Measurements from ENCODE around the gene SEMA3G. TPM values are rescaled to one million over a fixed set of nuclear protein-coding genes. Genes with fewer than 3 reads are reported as not detected.

The SEMA3G gene
- total RNA-seq, 1 experiment from 2014 or later = 1.6 TPM

- TF ChIP-seq, protein P1, sequence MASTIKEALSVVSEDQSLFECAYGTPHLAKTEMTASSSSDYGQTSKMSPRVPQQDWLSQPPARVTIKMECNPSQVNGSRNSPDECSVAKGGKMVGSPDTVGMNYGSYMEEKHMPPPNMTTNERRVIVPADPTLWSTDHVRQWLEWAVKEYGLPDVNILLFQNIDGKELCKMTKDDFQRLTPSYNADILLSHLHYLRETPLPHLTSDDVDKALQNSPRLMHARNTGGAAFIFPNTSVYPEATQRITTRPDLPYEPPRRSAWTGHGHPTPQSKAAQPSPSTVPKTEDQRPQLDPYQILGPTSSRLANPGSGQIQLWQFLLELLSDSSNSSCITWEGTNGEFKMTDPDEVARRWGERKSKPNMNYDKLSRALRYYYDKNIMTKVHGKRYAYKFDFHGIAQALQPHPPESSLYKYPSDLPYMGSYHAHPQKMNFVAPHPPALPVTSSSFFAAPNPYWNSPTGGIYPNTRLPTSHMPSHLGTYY (CRISPR knock-in tag; IDR thresholded peaks at IDR 0.05) = no peak
Observed at GRCh38 chr3:52406791-52407510, 38.0 kb downstream of the SEMA3G start (continued).

GRCh38 chr3:52406231-52406661 lies 38.7 kb downstream of the SEMA3G start:
- no peak overlapping the region for H3K27ac Mint-ChIP-seq
- peaks cover 5% of the 10 kb centered on the region; the same call in 1 of the 2 replicates for H3K4me1 Mint-ChIP-seq
- ChIA-PET CTCF (interaction anchor here (1.7 kb wide), 2 partner anchors 18 to 21 kb away, joined by 5 read pairs; no protein-coding TSS in a partner anchor), POLR2A (no interaction called here)
- peaks cover 50% of the 10 kb centered on the region for H3K36me3 Mint-ChIP-seq
- H3K4me3 Mint-ChIP-seq = no peak overlapping the region
- ATAC-seq (no peak), DNase-seq (ENCODE audit: low spot score) (no peak)
- TF ChIP-seq PRDM15 (CRISPR knock-in tag; IDR thresholded peaks at IDR 0.05) (no peak), SMAD4 (CRISPR knock-in tag; IDR thresholded peaks at IDR 0.05) (no peak), TCF7 (CRISPR knock-in tag; IDR thresholded peaks at IDR 0.05; ENCODE audit: low read depth) (no peak), GRHL2 (CRISPR knock-in tag; IDR thresholded peaks at IDR 0.05; ENCODE audit: insufficient replicate concordance, severe bottlenecking) (no peak), CREB1 (CRISPR knock-in tag; IDR thresholded peaks at IDR 0.05) (no peak), ZSCAN18 (CRISPR knock-in tag; IDR thresholded peaks at IDR 0.05) (no peak), JUN (CRISPR knock-in tag; IDR thresholded peaks at IDR 0.05) (no peak), NR3C1 (CRISPR knock-in tag; conservative IDR thresholded peaks at IDR 0.05; ENCODE audit: low read depth) (no peak), ZNF232 (CRISPR knock-in tag; IDR thresholded peaks at IDR 0.05) (no peak), CREM (CRISPR knock-in tag; IDR thresholded peaks at IDR 0.05) (no peak), ZNF219 (CRISPR knock-in tag; IDR thresholded peaks at IDR 0.05; ENCODE audit: borderline replicate concordance) (no peak), PREB (CRISPR knock-in tag; IDR thresholded peaks at IDR 0.05; ENCODE audit: borderline replicate concordance) (no peak), MLX (CRISPR knock-in tag; IDR thresholded peaks at IDR 0.05) (no peak), ZNF416 (CRISPR knock-in tag; IDR thresholded peaks at IDR 0.05) (no peak), SOX15 (CRISPR knock-in tag; IDR thresholded peaks at IDR 0.05) (no peak), ZNF263 (CRISPR knock-in tag; IDR thresholded peaks at IDR 0.05; ENCODE audit: low read depth) (no peak), OVOL2 (CRISPR knock-in tag; IDR thresholded peaks at IDR 0.05; ENCODE audit: borderline replicate concordance) (no peak)
- TF ChIP-seq, protein P2, sequence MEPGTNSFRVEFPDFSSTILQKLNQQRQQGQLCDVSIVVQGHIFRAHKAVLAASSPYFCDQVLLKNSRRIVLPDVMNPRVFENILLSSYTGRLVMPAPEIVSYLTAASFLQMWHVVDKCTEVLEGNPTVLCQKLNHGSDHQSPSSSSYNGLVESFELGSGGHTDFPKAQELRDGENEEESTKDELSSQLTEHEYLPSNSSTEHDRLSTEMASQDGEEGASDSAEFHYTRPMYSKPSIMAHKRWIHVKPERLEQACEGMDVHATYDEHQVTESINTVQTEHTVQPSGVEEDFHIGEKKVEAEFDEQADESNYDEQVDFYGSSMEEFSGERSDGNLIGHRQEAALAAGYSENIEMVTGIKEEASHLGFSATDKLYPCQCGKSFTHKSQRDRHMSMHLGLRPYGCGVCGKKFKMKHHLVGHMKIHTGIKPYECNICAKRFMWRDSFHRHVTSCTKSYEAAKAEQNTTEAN (CRISPR knock-in tag; IDR thresholded peaks at IDR 0.05) = no peak
- TF ChIP-seq, protein P3, sequence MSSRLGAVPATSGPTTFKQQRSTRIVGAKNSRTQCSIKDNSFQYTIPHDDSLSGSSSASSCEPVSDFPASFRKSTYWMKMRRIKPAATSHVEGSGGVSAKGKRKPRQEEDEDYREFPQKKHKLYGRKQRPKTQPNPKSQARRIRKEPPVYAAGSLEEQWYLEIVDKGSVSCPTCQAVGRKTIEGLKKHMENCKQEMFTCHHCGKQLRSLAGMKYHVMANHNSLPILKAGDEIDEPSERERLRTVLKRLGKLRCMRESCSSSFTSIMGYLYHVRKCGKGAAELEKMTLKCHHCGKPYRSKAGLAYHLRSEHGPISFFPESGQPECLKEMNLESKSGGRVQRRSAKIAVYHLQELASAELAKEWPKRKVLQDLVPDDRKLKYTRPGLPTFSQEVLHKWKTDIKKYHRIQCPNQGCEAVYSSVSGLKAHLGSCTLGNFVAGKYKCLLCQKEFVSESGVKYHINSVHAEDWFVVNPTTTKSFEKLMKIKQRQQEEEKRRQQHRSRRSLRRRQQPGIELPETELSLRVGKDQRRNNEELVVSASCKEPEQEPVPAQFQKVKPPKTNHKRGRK (CRISPR knock-in tag; IDR thresholded peaks at IDR 0.05; ENCODE audit: borderline replicate concordance) = no peak
- no peaks in the 10 kb centered on the region for H3K27me3 Mint-ChIP-seq (ENCODE audit: low read depth)
- no peaks in the 10 kb centered on the region for H3K9me3 Mint-ChIP-seq
